ENCODE data around the gene SLC22A12.

Gene SLC22A12

DNA sequence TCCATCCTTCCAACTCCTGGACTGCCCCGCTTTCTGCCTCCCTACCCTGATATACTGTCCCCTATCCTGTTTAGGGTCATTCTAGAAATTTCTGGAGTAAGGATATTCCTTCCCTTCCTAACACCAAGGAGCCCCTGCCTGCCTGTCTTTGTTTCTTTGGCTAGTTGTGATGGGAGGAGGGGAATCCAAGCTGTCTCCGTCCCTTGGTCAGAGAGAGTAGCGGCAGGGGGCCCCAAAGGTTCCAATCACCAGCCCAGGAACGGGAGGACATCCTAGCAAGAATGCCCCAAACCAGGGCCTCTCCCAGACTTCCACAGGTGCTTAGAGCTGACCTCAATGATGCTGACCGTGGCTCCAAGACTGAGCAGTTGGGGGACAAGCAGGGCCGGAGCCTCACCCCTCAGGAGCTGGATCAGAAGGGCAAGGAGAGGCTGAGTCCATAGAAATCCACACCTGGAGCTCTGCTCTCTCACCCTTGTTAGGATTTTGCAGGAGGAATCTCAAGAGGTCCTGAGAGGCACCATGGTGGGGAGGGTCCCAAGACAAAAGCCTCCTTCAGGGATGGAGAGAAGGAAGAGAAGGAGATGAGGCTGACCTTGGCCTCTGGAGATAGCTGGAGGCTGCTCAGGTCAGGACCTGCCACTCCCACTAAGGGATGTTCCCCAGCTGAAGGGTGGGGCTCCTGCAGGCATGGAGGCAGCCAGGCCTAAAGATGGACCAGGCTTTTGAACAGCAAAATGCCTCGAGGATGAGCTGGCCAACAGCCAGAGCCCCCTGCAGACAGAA, 13.6 kb downstream of the SLC22A12 start:
- no peak for DNase-seq (ENCODE audit: low spot score)

DNA sequence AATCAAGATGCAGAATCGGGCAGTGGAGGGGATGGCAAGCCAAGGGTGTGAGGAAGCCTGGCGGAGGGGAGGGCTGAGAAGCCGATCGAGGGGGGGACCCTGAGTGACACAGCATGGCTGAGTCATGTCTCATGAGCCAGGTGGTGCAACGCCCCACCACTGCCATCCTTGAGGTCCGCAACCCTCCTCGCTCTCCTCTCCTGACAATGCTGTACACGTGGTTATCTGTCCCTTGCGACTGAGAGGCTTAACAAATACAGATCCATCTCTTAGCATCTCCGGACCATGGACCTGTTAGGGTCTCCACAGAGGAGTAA, 14.2 kb downstream of the SLC22A12 start:
- no peak for DNase-seq (ENCODE audit: low spot score)

DNA sequence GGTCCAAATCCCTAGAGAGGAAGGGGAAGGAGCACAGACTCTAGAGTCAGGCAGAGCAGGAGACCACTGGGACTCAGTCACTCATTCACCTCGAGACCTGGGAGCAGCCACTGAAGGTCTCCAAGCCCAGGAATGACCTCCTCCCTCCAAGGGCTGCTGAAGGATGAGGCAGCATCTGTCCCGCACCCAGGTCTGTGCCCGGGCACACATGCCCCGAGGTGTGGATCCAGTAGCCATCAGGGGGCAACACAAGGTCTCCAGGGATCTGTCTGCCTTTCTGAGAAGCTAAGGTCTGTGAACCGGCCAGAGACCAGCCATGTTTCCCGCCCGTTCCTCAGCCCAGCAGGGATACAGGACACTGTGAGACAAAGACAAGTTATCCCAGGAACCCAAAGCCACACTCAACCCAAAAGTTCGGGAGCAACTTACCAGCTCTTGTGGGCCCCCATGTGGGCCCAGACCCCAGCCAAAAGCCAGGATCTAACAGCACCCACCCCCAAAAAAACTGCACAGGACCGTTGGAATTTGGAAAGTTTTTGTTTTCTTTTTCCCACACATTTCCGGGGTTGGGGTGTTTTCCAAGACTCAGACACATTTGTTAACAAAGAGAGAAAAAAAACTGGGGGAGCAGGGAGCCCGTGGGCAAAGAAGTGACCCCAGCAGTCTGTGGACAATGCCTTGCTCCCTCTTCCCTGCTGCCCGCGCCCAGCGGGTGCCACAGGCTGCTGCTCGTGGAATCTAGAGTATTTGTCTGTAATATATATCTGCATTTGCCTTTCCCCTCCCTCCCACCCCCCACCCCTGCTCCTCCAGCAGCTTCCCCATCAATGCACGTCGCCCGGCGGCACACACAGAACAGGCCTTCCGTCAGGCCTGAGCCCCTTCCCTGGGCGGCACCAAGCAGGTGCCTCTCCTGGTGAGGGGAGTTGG, 14.9 kb downstream of the SLC22A12 start:
- DNase-seq (ENCODE audit: low spot score), result no peak

DNA sequence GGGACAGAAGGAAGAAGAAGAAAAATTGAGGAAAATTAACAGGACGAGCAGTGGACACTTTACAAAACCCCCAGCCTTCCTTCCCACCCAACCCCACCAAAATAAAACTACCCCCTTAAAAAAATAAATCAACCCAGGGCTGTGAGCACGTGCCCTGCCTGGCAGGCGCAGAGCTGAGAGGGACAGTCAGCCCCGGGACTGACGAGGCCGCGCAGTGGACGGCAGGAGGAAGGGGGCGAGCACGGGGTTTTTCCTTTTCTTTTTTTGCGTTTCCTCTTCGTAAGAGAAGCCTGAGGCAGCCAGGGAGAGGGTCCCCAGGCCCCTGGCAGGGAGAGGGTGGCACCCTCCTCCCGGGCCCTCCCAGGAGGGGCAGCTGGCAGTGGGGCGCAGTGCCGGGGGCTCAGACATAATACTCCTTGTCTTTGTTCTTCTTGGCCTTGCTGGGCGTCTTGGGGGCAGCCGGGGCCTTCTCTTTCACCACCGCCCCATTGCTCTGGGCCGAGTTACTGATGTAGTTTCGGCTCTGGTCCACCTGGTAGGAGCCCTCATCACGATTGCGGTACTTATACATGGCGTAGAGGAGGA, 15.9 kb downstream of the SLC22A12 start:
- no peak for DNase-seq (ENCODE audit: low spot score)

DNA sequence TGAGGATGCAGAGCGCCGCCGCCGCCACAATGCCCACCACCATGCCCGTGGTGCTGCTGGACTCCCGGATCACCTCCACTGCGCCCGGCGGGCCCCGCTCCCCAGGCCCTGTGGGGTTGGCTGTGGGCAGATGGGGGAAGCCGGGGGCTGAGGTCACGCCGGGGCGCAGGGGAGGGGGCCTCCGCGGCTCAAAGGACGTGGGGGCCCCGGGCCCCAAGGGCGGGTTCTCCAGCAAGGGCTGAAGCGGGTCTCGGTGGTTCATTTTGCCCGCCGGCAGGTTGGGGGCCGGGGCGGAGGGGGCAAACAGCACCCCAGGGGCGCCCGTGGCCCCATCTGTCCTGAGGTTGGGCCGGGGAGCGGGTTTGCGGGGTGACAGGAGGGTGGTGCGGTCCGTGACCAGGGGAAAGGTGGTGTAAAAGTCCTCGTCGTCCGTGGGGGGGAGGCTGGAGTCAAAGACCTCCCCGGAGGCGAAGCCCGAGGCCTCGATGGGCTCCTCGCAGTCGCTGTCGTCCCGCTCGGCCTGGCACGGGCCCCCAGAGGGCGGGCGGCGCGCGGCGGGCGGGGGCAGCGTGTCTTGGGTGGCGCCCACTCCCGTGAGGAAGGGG, 16.5 kb downstream of the SLC22A12 start:
- no peak for DNase-seq (ENCODE audit: low spot score)

DNA sequence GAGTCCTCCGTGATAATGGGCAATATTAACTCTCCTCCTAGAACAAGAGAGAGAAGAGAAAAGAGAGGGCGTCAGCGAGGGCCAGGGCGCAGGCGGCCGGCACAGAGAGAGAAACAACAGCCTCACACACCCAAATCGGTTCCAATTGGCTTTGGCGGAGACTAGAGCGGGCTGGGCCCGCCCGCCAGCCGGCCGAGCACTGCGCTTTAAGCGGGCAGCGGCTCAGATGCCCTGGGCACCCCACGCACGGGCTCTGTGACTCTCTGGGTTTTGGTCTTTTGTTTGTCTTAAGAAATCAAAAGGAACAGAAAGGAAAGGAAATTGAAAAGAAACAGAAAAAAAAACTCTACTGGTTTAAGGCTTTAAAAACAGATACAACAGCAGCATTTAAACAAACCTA, 17.0 kb downstream of the SLC22A12 start:
- DNase-seq (ENCODE audit: low spot score), result no peak

DNA sequence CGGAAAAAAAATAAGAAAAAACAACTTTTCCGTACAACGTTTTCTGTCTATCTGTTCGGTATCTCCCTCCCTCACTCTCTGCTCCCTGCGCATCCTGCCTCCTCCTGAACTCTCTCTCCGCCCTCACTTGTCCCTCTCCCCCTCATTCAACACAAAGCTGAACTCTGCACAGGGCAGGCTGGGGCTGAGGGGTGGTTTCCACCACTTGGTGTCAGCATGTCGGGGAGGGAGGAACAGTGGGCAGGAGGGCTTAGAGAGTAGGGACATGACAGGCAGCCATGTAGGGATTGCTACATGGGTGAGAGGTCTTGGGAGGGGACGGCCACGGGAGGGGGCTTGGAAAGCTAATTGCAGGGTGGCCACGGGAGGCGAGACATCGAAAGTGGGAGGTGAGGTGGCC, 17.6 kb downstream of the SLC22A12 start:
- DNase-seq (ENCODE audit: low spot score), result no peak

DNA sequence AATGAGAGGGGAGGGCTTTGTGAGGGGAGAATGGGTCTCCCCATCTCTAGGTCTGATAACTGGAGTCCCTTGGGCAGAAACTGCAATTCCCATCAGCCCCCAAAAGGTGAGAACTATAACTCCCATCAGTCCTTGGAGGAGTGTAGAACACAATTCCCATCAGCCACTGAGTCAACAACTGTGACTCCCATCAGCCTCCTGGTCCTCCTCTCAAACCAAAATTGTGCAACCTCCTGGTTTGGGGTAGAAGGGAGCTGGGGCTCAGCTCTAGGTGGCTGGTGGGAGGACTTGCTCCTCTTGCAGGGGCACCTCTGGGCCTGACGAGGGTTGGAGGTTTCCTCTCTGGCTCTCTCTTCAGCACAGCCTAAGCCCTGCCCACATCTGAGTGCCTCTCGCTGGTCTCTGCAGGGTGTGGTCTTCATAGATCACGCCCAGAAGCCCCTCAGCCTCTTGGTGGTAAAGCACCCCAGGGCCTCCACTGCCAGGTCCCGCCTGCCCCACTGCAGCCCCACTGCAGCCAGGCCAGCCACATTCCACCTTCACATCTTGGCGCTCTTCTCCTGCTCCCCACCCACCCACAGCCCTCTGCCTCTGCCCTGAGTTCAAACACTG, 18.5 kb downstream of the SLC22A12 start:
- no peak for DNase-seq (ENCODE audit: low spot score)

DNA sequence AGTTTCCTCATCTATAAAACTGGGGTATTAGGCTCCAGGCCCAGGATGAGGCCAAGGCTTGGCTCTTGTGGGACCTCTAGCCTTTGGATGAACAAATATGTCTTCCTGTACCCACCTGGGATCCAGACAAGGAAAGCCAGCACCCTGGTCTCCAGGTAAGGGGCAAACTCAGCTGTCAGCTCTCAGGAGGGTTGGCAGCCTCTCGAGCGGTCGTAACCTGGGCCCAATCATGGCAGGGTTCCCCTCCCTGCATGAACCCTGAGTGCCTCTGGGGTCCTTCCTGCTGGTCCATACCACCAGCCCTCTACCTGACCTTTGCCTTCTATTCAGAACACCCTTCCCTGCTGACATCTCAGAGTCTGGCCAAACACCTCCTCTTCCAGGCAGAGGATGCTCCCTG, 19.6 kb downstream of the SLC22A12 start:
- DNase-seq (ENCODE audit: low spot score), result no peak

DNA sequence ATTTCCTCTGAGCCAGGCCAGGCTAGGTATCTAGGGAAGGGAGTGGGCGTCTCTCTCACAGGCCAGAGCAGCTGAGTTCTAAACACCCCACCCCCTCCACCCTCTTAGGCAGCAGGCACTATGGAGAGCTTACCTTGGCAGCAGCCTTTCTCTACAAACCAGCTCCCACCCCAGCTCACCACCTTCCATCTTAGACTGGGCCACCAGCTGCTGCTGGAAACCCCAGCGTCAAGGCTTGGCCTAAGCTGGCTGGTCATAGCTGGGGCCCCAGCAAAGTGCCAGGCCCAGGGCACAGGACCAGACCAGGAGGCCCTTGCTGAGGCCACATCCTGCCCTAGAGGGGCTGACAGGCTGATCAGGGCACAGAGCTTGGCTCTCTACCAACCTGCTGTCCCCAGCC, 20.2 kb downstream of the SLC22A12 start:
- DNase-seq (ENCODE audit: low spot score), result no peak

DNA sequence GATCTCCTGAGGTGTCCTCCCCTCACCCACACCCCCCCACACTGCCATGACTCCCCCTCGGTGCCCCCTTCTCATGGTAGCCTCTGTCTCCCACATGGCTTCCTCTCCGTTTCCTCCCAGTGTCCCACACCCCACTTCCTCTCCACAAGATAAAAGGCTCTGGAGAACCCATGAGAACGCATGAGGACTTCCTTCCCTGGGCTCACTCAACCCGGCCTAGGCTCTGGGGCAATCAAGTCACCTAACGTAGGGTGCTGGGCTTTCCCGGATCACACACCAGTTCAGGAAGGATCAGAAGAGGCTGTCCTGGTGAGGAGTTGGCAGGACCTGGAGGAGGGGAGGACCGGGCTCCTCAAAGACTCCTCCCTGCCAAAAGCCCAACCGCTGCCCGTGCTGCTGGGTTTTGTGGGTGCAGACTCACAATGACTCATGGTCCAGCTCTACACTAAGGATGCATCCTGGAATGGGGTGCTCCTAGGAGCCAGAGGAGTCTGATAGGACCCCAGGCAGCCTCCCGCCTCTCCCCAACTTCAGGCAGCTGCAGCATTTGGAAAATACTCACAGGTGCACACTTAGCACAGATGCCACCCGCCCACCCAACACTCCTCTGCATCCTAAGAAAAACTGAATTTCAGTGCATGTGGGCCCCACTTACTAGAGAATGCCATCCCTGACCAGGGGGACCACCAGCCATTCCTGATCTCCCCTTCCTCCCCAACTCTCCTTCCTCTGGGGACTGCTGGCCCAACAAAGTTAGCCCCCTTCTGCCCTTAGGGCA, 21.0 kb downstream of the SLC22A12 start:
- DNase-seq (ENCODE audit: low spot score), result no peak

DNA sequence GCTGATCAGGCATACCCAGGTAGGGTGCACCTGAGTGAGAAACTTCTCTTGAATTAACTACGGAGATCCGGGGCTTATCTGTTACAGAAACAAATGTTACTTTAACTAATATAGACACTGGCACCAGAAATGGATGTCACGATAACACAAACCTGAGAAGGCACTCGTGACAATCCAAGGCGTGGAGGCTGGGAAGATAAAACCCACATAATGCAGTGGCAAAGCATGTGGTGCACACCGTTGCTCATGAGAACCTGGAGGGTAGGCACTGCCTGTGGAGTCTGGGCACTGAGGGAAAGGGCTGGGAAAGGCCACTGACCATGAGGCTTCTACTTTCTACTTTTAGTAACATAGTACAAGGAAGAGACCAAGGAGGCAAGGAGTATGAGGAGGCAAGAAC, 22.6 kb downstream of the SLC22A12 start:
- DNase-seq (ENCODE audit: low spot score), result no peak

DNA sequence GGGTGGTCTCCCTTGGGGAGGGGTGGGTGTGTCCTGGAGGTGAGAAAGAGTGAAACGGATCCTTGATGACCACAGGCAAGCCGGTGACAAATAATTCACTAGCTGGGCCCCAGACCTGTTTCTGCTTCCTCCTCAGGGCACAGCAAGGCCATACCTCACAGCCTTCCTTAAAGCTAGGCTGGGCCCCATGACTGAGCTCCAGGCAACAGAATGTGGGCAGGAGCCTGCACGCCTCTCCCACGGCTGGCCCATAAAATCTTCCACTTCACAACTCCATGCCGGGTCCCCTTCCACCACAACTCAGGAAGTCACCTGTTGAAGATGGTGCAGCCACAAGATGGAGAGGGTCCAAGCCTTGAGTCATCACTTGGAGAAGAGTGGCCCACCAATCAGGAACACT, 23.9 kb downstream of the SLC22A12 start:
- DNase-seq (ENCODE audit: low spot score), result no peak

DNA sequence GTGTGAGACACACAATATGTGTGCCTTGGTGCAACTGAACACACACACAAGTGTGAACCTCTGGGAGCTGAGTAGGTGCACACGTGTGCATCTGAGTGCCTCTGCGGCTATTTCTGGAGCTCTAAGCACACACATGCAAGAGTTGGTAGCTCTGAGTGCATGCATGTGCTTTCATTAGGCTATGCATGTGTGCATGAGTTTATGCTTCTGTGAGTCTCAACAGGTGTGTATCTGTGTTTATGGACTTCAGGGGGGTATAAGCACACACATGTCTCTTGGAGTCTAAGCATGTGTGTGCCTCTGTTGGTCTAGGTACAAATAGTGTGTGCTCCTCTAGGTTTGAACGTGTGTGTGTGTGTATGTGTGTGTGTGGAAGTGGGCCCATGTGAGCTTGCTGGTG, 25.8 kb downstream of the SLC22A12 start:
- no peak for DNase-seq (ENCODE audit: low spot score)

DNA sequence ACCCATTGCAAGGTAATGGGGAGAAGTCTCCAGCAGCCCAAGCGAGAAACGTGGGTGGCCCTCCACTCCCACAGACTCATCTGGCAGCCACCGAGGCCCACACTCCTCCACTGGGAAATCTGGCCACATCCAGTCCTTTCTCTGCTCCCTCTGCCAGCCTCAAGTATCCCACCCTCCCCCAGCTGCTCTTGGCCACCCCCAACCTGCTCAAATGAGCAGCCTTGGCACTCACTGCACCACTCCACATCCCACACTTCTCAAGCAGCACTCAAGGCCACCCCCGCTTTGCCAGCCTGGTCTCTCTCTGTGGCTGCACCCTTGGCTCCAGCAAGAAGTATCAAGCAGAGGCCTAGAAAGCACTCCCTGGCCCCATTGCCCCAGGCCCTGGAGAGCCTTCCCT, 28.2 kb downstream of the SLC22A12 start:
- DNase-seq (ENCODE audit: low spot score), result no peak

DNA sequence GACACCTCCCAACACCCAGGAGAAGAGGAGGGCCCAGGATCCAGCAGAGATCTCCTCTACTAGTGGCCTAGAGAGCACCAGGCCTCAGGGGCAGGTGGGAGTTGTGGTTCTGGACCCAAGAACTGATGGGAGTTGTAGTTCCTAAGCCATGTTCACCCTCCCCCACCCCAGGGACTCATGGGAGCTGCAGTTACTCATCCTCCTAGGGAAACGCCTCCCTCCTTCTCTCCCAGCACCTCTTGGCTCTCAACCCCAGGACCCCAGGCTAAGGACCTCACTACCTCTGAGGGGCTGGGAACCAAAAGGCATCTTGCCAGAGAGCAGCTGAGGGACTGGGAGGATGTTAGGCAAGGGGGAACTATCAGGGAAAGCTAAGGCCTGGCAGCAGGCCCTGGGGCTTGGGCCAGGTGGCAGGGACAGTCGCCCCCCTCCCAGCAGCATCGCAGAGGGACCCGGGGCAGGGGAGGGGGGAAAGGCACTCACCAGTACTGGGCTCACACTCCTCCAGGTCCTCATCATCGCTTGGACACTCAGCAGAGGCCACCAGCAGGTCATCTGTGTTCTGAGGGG, 28.9 kb downstream of the SLC22A12 start:
- no peak for DNase-seq (ENCODE audit: low spot score)

DNA sequence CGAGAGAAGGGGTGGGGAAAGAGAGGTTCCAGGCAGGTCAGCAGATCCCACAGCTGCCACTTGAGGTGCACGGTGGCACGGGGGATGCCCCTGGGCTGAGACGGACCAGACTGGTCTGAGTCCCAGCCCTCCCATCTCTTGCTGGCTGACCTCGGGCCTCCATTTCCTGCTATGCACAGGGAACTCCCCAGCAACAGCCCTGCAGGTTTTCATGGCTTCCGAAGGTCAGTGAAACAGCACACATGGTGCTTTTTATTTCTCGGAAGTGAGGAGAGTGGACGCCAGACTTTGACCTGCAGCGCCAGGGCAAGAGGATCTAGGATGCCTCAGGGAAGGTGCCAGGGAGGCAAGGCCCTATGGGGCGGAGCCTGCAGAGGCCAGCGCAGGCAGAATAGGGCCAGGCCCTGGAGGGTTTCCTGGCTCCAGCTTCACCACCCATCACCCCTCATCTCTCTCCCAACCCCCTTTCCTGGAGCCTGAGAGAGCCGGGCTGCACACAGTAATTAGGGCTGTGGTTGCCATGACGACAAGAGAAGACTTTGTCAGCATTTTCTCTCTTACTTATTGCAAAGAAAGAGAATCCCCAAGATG, 29.5 kb downstream of the SLC22A12 start:
- DNase-seq (ENCODE audit: low spot score), result no peak

DNA sequence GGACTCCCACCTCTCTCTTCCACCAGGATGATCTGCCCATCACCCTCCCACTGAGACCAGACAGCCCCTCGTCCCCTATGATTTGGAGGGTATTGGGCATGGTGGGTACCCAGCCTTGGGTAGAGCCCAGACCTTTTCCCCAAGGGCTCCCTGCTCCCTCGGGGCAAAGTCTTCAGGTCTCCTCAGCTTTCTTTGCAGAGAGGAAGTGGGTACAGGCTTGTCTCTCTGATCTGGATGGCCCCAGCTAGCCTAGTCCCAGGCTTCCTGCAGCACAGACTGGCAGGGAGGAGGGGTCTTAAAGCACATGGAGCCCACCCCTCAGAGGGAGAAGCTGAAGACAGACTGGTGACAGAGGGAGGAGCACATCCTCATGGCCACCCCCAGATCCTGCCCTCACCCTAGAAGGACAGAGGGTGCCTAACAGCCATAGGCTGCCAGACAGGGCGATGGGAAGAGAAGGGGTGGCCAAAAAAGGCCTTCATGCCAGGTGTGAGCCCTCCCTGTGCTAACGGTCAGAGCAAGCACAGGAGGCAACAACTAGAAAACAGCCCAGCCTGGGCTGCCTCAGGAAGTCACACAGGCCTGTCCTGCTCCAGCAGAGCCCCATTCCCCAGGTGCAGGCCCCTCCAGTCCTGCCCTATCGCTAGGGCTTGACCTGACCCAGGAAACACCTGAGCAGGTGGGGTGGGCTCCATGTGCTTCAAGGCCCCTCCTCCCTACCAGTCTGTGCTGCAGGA, 30.4 kb downstream of the SLC22A12 start:
- DNase-seq (ENCODE audit: low spot score), result no peak

DNA sequence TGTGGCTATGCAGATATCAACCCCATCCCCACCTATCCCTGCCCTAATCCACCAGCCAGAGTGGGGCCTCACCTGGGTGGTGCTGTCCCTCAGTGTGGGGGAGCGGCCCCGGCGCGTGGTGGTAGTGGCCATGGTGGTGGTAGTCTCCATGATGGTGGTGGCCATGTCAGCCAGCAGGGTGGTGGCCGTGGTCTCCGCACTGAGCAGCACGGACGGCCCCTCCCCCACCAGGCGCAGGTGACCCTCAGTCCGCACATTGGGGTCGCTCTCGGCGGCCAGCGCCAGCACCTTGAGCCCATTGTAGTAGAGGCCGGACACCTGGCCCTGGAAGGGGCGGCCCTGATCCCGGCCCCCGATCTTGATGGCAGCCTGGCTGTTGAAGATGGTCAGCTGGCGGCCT, 31.7 kb downstream of the SLC22A12 start:
- no peak for DNase-seq (ENCODE audit: low spot score)

DNA sequence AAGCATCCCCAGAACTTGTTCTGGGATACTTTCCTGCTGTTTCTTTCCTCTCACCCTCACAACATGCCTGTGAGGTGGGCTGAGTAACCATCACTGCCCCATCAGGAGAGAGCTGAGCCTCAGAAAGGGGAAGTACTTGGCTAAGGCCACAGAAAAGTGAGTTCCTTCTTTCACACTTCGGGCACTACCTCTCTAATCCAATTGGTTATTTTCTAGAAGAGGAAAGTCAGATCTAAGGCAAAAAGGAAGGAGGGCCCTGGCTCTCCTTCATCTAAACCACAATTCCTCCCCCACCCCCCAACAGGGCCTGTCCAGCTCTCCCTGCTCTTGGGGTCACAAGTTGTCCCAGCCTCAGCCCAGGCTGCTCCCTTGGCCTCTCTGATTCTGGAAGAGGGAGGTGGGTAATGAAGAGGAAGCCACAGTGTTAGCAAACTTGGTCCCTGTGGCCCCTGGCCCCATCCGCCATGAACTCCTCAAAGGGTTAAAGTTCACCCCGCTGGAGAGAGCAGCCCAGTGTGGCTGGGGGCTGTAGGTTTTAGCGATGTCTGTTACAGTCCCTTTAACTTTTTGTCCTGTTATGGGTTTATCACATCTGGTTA, 34.0 kb downstream of the SLC22A12 start:
- DNase-seq (ENCODE audit: low spot score), result peak; percentile 60
